Sigmoid colon (tissue), 4 donors: ENCODE data around the gene CDKAL1.

Source experiments
- EP300 ChIP-seq, 4 donors: sonication (generic); formaldehyde crosslinking; IDR thresholded peaks; one replicate each; pipeline ENCODE4 v1.6.1; 2017; ENCODE audit warnings: antibody characterized with exemption in 4 of 4
- POLR2A ChIP-seq, 2 donors: fragments of 450-650 bp; IDR thresholded peaks; one replicate each; pipeline ENCODE4 v1.6.1; 2016; ENCODE audit warnings: antibody characterized with exemption in 2 of 2, mild to moderate bottlenecking in 2 of 2, moderate library complexity in 2 of 2
- POLR2AphosphoS5 ChIP-seq, 4 donors: sonication (generic); formaldehyde crosslinking; IDR thresholded peaks; one replicate each; pipeline ENCODE4 v1.6.1; 2017; ENCODE audit warnings: antibody characterized with exemption in 4 of 4
- TF ChIP-seq, protein P1 (sequence below), 4 experiments: fragments of 450-650 bp in 3 of 4; fragments of 200-600 bp in 1 of 4; IDR thresholded peaks; one replicate each; pipeline ENCODE4 v1.5.1; 2016 to 2019; ENCODE audit warnings: antibody characterized with exemption in 4 of 4, mild to moderate bottlenecking in 3 of 4, moderate library complexity in 2 of 4

DNA sequence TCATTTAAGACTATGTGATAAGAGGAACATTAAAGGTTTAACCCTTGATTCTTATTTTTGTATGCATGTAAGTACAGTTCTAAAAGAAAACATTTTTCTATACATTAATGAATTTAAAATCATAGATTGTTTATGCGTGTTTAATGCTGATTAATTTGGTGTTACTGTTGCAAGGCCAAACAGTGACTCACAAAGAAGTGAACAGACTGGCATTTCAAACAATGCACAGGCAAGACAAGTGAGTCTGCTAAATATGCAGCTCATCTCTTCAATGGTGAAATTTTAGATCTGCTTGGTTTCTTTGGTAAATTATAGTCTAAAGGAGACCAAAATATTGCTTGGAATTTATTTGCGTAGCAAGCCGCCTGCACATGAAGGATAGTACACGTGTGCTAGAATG lies 641.9 kb downstream of the CDKAL1 start:
- TF ChIP-seq POLR2A (IDR thresholded peaks at IDR 0.05), result no peak
- TF ChIP-seq, protein P1, sequence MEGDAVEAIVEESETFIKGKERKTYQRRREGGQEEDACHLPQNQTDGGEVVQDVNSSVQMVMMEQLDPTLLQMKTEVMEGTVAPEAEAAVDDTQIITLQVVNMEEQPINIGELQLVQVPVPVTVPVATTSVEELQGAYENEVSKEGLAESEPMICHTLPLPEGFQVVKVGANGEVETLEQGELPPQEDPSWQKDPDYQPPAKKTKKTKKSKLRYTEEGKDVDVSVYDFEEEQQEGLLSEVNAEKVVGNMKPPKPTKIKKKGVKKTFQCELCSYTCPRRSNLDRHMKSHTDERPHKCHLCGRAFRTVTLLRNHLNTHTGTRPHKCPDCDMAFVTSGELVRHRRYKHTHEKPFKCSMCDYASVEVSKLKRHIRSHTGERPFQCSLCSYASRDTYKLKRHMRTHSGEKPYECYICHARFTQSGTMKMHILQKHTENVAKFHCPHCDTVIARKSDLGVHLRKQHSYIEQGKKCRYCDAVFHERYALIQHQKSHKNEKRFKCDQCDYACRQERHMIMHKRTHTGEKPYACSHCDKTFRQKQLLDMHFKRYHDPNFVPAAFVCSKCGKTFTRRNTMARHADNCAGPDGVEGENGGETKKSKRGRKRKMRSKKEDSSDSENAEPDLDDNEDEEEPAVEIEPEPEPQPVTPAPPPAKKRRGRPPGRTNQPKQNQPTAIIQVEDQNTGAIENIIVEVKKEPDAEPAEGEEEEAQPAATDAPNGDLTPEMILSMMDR (IDR thresholded peaks at IDR 0.05), result no peak
- TF ChIP-seq POLR2AphosphoS5 (IDR thresholded peaks at IDR 0.05), result no peak
- TF ChIP-seq EP300 (IDR thresholded peaks at IDR 0.05), result no peak
